GM15510 (cell line): ENCODE data around the gene ARL15.

Experiments used
- POLR2A ChIP-seq: IDR thresholded peaks from 3 replicates; pipeline ENCODE4 v1.6.1; 2011; ENCODE audit warnings: borderline replicate concordance; ENCODE audit not compliant: insufficient read length; ENCODE audit errors: extremely low read depth

ARL15 gene

GRCh38 chr5:54098267-54098666, 212.1 kb downstream of the ARL15 start:
- TF ChIP-seq POLR2A, result no peak

GRCh38 chr5:54095969-54096368, 214.4 kb downstream of the ARL15 start:
- TF ChIP-seq POLR2A, result no peak

- TF ChIP-seq POLR2A, result no peak
These were observed 215.7 kb downstream of the ARL15 start for GRCh38 chr5:54094706-54095105.

- TF ChIP-seq POLR2A, result no peak
These were observed 216.5 kb downstream of the ARL15 start for GRCh38 chr5:54093861-54094260.

GRCh38 chr5:54093081-54093492, 217.3 kb downstream of the ARL15 start:
- TF ChIP-seq POLR2A, result no peak

GRCh38 chr5:54091307-54092130, 218.9 kb downstream of the ARL15 start:
- TF ChIP-seq POLR2A, result no peak

GRCh38 chr5:54090495-54091120, 219.8 kb downstream of the ARL15 start:
- TF ChIP-seq POLR2A, result no peak

- no peak for TF ChIP-seq POLR2A
These were observed 222.3 kb downstream of the ARL15 start for GRCh38 chr5:54088081-54088480.

- no peak for TF ChIP-seq POLR2A
These were observed 222.9 kb downstream of the ARL15 start for GRCh38 chr5:54087436-54087835.

- TF ChIP-seq POLR2A, result no peak
These were observed 224.2 kb downstream of the ARL15 start for GRCh38 chr5:54086191-54086590.

- no peak for TF ChIP-seq POLR2A
These were observed 225.7 kb downstream of the ARL15 start for GRCh38 chr5:54084696-54085095.

GRCh38 chr5:54083851-54084250, 226.5 kb downstream of the ARL15 start:
- TF ChIP-seq POLR2A, result no peak

- TF ChIP-seq POLR2A, result no peak
These were observed 227.1 kb downstream of the ARL15 start for GRCh38 chr5:54083245-54083644.

GRCh38 chr5:54081415-54081814, 229.0 kb downstream of the ARL15 start:
- no peak for TF ChIP-seq POLR2A

- no peak for TF ChIP-seq POLR2A
These were observed 229.5 kb downstream of the ARL15 start for GRCh38 chr5:54080831-54081230.

- no peak for TF ChIP-seq POLR2A
These were observed 236.6 kb downstream of the ARL15 start for GRCh38 chr5:54073735-54074134.
